OCI-LY7 (cell line): Measurements from ENCODE around the gene PXDC1. TPM values are rescaled to one million over a fixed set of nuclear protein-coding genes. Genes with fewer than 3 reads are reported as not detected.

Experiments used
- BruUV-seq: library from RNA; stranded (reverse); fragments of 400-500 nt; replicated peaks from 2 replicates; lab custom pipeline; 2021; lab: Mats Ljungman, UMichigan
- CTCF ChIA-PET: fragments of 300-600 bp; sonication (Branson Sonifier 250); formaldehyde crosslinking; loops from one replicate; lab custom pipeline; 2022; ENCODE audit warnings: antibody characterized with exemption; ENCODE audit not compliant: unreplicated experiment; lab: Charles Lee
- POLR2A ChIA-PET: fragments of 300-600 bp; sonication (Branson Sonifier 250); formaldehyde crosslinking; loops from one replicate; lab custom pipeline; 2022; ENCODE audit warnings: antibody characterized with exemption; lab: Charles Lee
- DNase-seq: peaks from one replicate; pipeline ENCODE4 v3.0.0-alpha.2; 2015; ENCODE audit warnings: low spot score
- H2AFZ ChIP-seq: fragments of 200-600 bp; sonication (generic), shearing (Covaris generic); 2 replicates; pipeline ENCODE4 v1.6.1; 2014; ENCODE audit warnings: mild to moderate bottlenecking, antibody characterized with exemption, low read length, moderate library complexity
- H3K27ac ChIP-seq: fragments of 200-600 bp; sonication (generic); 2 replicates; pipeline ENCODE4 v1.5.1; 2014; ENCODE audit warnings: mixed run types, low read depth, mild to moderate bottlenecking, moderate library complexity, low read length, inconsistent platforms; ENCODE audit not compliant: poor library complexity, severe bottlenecking
- H3K36me3 ChIP-seq: fragments of 200-600 bp; sonication (generic); 2 replicates; pipeline ENCODE4 v1.6.1; 2014; ENCODE audit warnings: mild to moderate bottlenecking, antibody characterized with exemption, low read length, moderate library complexity, mixed read lengths; ENCODE audit not compliant: insufficient read depth
- H3K4me1 ChIP-seq: fragments of 200-600 bp; sonication (generic); 2 replicates; pipeline ENCODE4 v1.5.1; 2014; ENCODE audit warnings: mild to moderate bottlenecking, low read length; ENCODE audit not compliant: insufficient read depth, poor library complexity, severe bottlenecking
- H3K4me2 ChIP-seq: fragments of 200-600 bp; sonication (generic); 2 replicates; pipeline ENCODE4 v1.6.1; 2014; ENCODE audit warnings: mild to moderate bottlenecking, low read length
- H3K4me3 ChIP-seq: fragments of 200-600 bp; sonication (generic); 2 replicates; pipeline ENCODE4 v1.5.1; 2014; ENCODE audit warnings: mild to moderate bottlenecking, low read depth, low read length; ENCODE audit not compliant: poor library complexity, severe bottlenecking
- H3K79me2 ChIP-seq: fragments of 200-600 bp; sonication (generic); 2 replicates; pipeline ENCODE4 v1.6.1; 2016; ENCODE audit warnings: low read depth, mild to moderate bottlenecking, low read length, moderate library complexity, mixed read lengths; ENCODE audit not compliant: insufficient read depth
- H3K9me2 ChIP-seq: fragments of 200-600 bp; sonication (generic); 2 replicates; pipeline ENCODE4 v1.6.1; 2016; ENCODE audit warnings: mild to moderate bottlenecking, low read length, mixed read lengths; ENCODE audit not compliant: insufficient read depth
- H3K9me3 ChIP-seq: fragments of 200-600 bp; sonication (generic); 2 replicates; pipeline ENCODE4 v1.6.1; 2014; ENCODE audit warnings: mild to moderate bottlenecking, mixed run types, low read length, mixed read lengths
- H4K20me1 ChIP-seq: fragments of 200-600 bp; sonication (generic); 2 replicates; pipeline ENCODE4 v1.6.1; 2014; ENCODE audit warnings: mild to moderate bottlenecking, antibody characterized with exemption, low read length, moderate library complexity, mixed read lengths; ENCODE audit not compliant: insufficient read depth
- CTCF ChIP-seq: fragments of 200-600 bp; sonication (generic); conservative IDR thresholded peaks from 2 replicates; pipeline ENCODE4 v1.5.1; 2014; ENCODE audit warnings: mild to moderate bottlenecking, antibody characterized with exemption, low read length, moderate library complexity, mixed read lengths
- EZH2phosphoT487 ChIP-seq: fragments of 200-600 bp; sonication (generic); IDR thresholded peaks from 2 replicates; pipeline ENCODE4 v1.6.1; 2018; ENCODE audit warnings: low read depth, borderline replicate concordance, mild to moderate bottlenecking, mixed run types, antibody characterized with exemption, low read length, moderate library complexity, mixed read lengths
- intact Hi-C: fragments of 100-400 bp; cut with micrococcal nuclease; formaldehyde crosslinking; loops from one replicate; pipeline ENCODE4 v1.10.0; 2022; ENCODE audit not compliant: unreplicated experiment
- total RNA-seq, 2 experiments: library from RNA; depleted of rRNA in 1 of 2; stranded (reverse); fragments of >200 nt in 1 of 2; shearing (Covaris generic) in 1 of 2; gene quantifications; 2 replicates each; pipeline ENCODE4 v1.2.3, GENCODE V29; 2014 to 2022

The PXDC1 gene
- total RNA-seq, 2 experiments from 2014 or later, result not detected

GRCh38 chr6:3738381-3739131 lies 13.0 kb downstream of the PXDC1 start:
- intact Hi-C loops, result no loop called here
- no peaks in the 10 kb centered on the region for H3K79me2 ChIP-seq
- TF ChIP-seq CTCF, result no peak
- no peak for TF ChIP-seq EZH2phosphoT487
- no peak overlapping the region for H2AFZ ChIP-seq
- H3K9me3 ChIP-seq, result peaks cover 8% of the 10 kb centered on the region
- H3K27ac ChIP-seq, result no peak overlapping the region
- no peak overlapping the region for H3K4me3 ChIP-seq
- BruUV-seq, result no TSS peak
- H3K4me1 ChIP-seq, result peaks cover 8% of the 10 kb centered on the region
- no peaks in the 10 kb centered on the region for H3K9me2 ChIP-seq
- no peak overlapping the region for H3K4me2 ChIP-seq
- no peak for DNase-seq
- H4K20me1 ChIP-seq, result no peaks in the 10 kb centered on the region
- ChIA-PET CTCF (no interaction called here), POLR2A (no interaction called here)
- H3K36me3 ChIP-seq, result no peaks in the 10 kb centered on the region

GRCh38 chr6:3737831-3738210 lies 13.7 kb downstream of the PXDC1 start:
- no peak overlapping the region for H2AFZ ChIP-seq
- no peak overlapping the region for H3K27ac ChIP-seq
- no TSS peak for BruUV-seq
- intact Hi-C loops, result no loop called here
- H3K9me2 ChIP-seq, result no peaks in the 10 kb centered on the region
- TF ChIP-seq EZH2phosphoT487, result no peak
- no peak for TF ChIP-seq CTCF
- H3K4me2 ChIP-seq, result no peak overlapping the region
- H4K20me1 ChIP-seq, result no peaks in the 10 kb centered on the region
- ChIA-PET POLR2A (no interaction called here), CTCF (no interaction called here)
- H3K36me3 ChIP-seq, result no peaks in the 10 kb centered on the region
- H3K4me1 ChIP-seq, result peaks cover 7% of the 10 kb centered on the region
- no peak for DNase-seq
- H3K4me3 ChIP-seq, result no peak overlapping the region
- peaks cover 8% of the 10 kb centered on the region for H3K9me3 ChIP-seq
- H3K79me2 ChIP-seq, result no peaks in the 10 kb centered on the region

GRCh38 chr6:3737149-3737830 lies 14.2 kb downstream of the PXDC1 start:
- H3K79me2 ChIP-seq, result no peaks in the 10 kb centered on the region
- POLR2A ChIA-PET, result no interaction called here

More at GRCh38 chr6:3737149-3737830, 14.2 kb downstream of the PXDC1 start:
- Histone ChIP-seq H3K4me3 (no peak overlapping the region), H3K27ac (no peak overlapping the region), H2AFZ (no peak overlapping the region), H3K9me2 (no peaks in the 10 kb centered on the region), H3K4me2 (no peak overlapping the region), H3K4me1 (peaks cover 3% of the 10 kb centered on the region), H3K9me3 (peaks cover 8% of the 10 kb centered on the region), H4K20me1 (no peaks in the 10 kb centered on the region), H3K36me3 (no peaks in the 10 kb centered on the region)
- TF ChIP-seq CTCF (no peak), EZH2phosphoT487 (no peak)
- intact Hi-C loops, result no loop called here
- no TSS peak for BruUV-seq
- CTCF ChIA-PET, result no interaction called here
- no peak for DNase-seq
